IPS-NIHi7 (cell line): Measurements from ENCODE around the gene SHISA9.

Experiments
- DNase-seq: peaks from one replicate; pipeline ENCODE4 v3.0.0; 2012; ENCODE audit warnings: mixed read lengths; ENCODE audit errors: extremely low spot score

Gene SHISA9

GRCh38 chr16:13021996-13022395 is 120.6 kb downstream of the SHISA9 start:
- no peak for DNase-seq

DNA sequence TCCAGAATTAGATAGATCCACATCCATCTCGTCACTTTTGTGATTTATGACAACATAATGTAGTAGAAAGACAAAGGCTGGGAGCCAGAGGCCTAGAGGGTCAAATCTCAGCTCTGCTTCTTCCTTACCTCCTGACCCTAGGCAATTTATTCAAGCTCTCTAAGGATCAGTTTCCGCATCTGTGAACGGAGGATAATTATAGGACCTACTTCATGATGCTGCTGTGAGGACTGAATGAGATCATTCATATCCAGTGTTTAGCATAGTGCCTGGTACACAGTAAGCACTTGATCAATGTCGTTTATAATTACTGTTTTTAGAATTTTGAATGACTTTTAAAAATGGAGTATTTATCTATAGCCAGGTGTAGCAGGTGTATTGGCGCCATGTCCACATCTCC is 128.4 kb downstream of the SHISA9 start:
- DNase-seq, result no peak

DNA sequence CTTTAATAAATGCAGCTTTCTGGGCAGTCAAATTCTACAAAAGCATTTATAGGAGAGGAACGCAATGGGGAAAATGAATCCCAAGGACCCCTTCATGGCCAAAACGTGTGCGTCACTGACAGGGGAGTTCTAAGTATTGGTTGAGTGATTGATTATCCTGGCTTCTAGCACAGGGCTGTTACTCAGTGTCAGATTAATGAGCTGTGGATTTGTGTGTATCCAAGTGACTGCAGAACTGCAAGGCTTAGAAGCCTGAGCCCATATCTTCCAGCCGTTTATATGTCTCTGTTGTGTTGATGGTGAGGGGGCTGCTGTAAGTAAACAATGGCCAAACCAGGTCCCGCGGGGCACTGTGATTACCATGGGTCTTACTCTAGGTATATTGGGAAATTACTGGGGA is 129.4 kb downstream of the SHISA9 start:
- DNase-seq, result no peak

GRCh38 chr16:13032911-13033310 is 131.5 kb downstream of the SHISA9 start:
- no peak for DNase-seq

DNA sequence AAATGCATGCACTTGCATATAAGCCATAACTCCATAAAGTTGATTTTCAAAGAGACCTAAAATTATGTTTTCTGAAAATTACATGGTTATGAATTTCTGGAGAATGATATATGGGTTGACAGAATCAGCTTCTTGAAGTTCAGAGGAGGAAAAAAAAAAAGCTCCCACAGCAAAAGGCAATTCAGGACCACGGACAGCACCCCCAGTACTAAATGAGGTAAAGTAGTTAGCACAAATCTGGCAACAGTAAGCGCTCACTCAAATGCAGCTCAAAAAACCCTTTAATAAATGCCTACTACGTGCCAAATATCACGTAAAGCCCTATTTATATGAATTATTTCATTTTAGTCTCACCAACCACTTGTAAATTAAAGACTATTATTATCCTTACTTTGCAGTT is 135.2 kb downstream of the SHISA9 start:
- peak; percentile 70 for DNase-seq

DNA sequence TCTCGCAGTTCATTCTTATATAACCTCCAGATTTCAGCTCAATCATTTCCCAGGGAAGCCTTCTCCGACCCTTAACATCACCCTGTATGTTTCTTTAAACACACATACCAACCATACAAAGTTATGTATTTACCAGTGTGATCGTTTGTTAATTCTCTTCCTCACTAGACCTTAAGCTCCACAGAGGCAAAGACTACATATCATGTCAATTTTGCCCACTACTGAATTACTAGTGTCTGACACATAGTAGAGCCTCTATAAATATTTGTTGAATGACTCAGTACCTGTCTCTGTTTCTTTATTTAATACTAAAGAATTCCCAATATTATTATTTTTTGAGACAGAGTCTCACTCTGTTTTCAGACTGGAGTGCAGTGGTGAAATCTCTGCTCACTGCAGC is 137.2 kb downstream of the SHISA9 start:
- no peak for DNase-seq

GRCh38 chr16:13039526-13039925 is 138.1 kb downstream of the SHISA9 start:
- DNase-seq, result no peak

DNA sequence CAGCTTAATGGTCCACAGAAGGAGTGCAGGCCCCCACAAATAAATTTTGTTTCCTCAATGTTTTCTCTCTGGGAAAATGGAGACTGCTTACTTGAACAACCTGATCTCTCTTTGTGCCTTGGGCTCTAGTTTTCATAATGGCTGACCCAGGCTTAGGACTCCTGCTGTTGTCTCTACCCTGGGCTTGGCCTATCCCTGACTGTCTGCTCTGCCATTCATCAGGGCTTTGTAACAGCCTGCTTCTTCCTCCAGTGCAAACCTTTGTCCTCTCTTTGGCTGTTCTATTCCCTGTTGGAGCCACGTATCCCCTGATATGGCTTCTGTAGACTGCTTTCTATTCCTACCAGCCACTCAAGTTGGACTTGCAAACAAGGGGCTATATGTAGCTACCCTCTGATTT is 139.8 kb downstream of the SHISA9 start:
- no peak for DNase-seq

GRCh38 chr16:13041646-13042290 is 140.4 kb downstream of the SHISA9 start:
- DNase-seq, result no peak

GRCh38 chr16:13042291-13042685 is 140.9 kb downstream of the SHISA9 start:
- no peak for DNase-seq

DNA sequence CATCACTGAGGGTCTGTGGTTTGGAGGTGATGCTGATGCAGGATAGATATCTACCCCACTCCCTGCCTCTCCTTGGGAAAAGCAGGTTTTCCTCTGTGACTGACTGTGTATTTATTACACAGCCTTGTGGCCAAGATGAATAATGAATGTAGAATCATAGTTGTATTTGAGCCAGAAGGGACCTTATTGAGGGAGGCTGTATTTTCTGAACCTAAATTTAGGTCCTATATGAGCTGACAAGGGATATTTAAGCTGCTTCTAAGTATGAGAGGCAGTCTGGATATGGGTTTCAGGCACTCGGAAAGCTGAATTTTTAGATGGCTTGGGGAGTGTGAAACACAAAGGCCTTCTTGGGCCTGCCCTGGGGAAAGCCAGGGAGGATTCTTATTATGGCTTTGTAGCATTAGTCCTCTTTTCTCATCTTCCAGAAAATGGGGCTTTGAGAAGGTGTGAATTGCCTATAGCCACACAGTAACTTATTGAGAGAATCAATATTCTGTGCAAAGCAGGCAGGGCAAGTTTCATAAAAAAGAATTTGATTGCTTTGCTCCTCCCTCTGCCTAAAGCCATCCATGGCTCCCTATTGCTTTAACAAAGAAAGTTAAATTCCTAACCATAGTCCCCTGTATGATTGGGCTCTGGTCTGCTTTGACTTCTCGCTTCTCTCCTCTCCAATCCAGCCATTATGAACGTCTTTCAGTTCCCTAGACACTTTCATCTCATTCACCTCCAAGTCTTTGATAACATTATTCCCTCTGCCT is 144.8 kb downstream of the SHISA9 start:
- no peak for DNase-seq

DNA sequence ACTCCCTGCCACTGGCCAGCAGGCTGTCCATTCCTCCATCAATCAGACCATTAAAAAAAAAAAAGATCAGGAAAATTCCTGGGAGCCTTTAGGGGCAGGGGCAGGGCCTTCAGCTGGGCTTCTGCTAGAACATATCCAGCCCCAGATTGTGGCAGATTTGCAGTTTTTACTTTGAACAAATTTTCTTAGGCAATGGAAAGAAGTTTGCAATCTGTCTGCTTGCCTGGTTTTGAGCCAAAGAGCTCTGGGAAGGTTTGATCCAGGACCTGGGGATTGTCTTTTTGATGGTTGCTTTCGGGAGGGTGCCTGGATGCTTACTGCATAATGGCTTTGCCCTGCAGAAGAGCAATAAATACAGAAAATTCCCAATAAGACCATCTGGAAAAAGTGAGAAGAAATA is 145.9 kb downstream of the SHISA9 start:
- DNase-seq, result no peak

GRCh38 chr16:13049688-13050087 is 148.3 kb downstream of the SHISA9 start:
- DNase-seq, result no peak

- DNase-seq, result no peak
Measured at GRCh38 chr16:13052431-13052830, 151.0 kb downstream of the SHISA9 start.

DNA sequence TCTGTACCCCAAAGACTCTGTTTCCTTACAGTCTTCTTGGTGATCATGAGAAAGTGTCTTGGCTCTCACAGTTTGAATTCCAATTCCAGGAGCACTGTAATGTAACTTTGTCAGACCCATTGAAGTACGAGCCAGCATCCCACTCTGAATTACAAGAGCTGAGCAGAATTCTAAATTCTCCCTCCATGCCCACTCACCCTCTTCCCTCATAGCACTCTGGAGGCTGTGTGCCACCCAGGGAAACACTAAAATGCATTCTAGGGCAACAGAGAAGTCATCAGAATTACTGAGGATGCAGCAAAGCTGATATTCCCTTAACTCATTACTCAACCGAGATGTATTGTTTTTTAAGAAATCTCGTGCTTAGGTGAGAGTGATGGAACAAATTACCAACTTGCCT is 154.1 kb downstream of the SHISA9 start:
- no peak for DNase-seq

DNA sequence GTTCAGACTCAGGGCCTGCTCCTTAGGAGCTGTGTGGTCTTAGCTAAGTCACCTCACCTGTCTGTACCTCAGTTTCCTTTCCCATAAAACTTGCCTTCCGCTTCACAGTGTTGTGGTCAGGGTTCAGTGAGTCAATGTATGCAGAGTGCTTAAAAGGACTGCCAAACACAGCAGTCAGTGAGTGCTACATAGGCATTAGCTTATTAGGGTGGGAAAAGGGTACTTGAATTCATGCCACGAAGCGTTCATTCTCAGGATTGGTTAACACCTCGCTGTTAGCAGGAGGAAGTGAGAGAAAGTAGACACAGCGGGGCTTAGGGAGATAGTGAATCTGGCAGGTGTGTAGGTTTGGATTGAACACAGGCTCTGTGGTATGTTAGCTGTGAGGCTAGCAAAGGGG is 155.2 kb downstream of the SHISA9 start:
- DNase-seq, result no peak

DNA sequence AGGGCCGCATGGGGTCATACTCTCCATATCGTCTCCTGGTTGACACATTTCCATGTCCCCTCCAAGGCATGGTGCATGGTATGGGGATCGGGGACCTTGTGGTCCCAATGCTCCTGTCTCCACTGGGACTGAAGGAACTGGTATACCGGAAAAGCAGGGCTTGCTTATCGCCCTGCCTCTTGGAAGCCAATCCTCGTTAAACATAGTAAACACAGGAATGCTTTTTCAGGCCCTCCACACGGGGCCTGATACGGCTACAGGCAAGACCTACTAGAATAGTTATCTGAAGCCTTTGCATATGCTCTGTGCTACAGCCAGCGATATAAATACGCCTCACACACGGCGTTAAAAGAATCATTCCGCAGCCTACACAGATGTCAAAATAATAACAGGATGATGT is 159.5 kb downstream of the SHISA9 start:
- DNase-seq, result peak; percentile 38

DNA sequence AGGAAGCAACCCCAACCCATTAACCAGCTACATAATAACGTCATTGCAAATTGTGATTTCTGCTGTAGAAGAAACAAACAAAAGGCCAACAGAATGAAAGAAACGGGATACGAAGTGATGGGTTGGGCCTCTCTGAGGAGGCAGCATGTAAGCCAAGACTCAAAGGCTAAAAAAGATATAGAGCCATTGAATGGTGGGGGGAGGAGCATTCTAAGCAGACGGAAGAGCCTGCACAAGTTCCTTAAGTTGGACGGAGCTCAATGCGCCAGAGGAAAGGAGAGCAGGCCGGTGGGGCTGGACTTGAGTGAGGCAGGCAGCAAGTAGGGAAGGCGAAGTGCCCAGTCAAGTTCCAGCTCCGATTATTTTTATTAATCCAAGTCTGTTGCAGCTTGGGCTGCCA is 160.3 kb downstream of the SHISA9 start:
- DNase-seq, result no peak

DNA sequence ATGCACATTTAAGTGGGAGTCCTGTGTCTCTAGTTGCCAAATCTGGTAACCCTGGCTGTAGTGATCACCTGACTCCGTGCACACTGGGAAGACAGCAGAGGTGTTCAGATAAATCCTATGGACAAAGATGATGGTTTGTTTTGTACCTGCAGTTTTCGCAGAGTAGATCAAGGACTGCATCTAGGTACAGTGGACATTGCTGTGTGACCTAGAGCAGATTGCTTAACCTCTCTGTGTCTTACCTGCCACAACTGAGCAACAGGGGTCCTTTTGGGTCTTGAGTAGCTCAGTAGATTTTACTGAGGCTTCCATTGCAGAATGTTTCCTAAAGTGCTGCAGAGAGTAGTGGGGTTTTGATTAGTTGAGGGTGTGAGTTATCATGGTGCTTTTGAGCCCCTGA is 160.8 kb downstream of the SHISA9 start:
- no peak for DNase-seq

- DNase-seq, result no peak
Measured at GRCh38 chr16:13063457-13063856, 162.1 kb downstream of the SHISA9 start.

DNA sequence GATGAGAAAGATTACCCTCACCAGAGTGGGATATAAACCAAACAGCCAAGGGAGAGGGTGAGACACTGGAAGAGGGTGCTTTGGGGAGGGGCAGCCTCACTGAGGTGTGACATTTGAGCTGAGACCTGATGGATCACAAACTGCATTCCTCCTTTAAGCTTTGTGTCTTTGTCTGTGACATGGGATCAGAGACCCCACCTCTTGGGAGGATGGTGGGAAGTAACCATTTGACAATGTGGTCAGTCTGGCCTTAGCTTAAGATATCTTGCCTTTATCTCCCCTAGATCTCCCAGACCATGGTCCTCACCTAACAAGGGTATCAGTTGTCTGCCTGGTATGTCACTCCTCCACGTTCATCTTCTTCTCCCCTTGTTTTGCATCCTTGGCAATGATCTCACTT is 163.4 kb downstream of the SHISA9 start:
- DNase-seq, result peak; percentile 23

GRCh38 chr16:13067648-13068047 is 166.2 kb downstream of the SHISA9 start:
- no peak for DNase-seq

DNA sequence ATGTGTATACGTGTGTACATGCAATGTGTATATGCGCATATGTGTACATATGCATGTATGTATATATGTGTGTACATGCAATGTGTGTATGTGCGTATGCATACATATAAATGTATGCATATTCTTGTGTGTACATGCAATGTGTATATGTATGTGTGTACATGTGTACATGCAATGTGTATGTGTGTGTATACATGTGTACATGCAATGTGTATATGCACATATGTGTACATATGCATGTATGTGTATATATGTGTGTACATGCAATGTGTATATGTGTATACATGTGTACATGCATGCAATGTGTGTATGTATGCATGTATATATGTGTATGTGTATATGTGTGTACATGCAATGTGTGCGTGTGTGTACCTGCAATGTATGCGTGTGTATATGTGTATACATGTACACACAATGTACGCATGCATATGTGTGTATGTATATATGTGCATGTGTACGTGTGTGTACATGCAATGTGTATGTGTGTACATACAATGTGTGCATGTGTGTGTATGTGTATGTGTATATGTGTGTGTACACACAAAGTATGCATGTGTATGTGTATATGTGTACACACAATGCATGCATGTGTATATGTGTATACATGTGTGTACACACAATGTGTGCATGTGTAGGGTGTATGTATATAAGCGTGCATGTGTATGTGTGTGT is 167.7 kb downstream of the SHISA9 start:
- DNase-seq, result no peak
